Measurements from ENCODE around the gene MDP1.

The MDP1 gene

DNA sequence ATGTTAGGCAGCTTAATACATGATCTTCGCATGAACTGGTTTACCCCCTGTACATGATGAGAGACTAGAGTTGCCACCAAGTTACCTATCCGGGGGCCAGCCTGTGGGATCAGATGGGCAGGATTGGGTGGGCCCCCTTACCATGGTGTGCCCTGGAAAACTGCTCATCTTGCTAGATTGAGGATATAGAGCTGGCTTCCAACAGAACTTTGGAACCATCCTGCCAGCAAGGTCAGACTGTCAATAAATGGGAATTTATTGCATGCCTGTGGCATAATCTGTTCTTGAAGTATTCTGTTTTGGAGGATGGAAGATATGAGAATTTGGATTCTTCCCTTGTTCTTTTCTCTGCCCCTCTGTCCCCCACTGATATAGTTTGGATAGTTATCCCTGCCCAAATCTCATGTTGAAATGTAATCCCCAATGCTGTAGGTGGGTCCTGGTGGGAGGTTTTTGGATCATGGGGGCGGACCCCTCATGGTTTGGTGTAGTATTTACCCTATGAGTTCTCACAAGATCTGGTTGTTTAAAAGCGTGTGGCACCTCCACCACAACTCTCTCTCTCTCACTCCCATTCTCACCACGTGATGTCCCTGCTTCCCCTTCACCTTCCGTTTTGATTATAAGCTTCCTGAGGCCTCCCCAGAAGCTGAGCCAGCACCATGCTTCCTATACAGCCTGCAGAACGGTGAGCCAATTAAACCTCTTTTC, 16.9 kb downstream of the MDP1 start:
- DNase-seq (ENCODE audit: low read depth in 2 of 2) = no peak

DNA sequence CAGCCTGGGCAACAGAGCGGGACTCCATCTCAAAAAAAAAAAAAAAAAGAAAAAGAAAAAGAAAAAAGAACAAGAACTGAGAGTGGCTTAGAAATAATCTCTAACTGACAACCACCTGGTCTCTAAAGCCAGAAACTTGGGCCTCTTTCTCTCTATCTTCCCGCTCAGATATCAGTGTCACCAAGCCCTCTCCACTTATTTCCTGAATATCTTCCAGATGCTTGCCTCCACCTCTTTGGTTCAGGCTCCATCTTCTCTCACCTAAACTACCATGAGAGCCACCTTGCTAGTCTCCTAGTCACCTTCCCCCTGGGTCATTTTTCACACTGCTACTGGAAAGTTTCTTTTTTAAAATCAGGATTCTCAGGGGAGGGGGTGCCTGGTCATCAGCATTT, 18.8 kb downstream of the MDP1 start:
- DNase-seq (ENCODE audit: low read depth in 2 of 2) = no peak

DNA sequence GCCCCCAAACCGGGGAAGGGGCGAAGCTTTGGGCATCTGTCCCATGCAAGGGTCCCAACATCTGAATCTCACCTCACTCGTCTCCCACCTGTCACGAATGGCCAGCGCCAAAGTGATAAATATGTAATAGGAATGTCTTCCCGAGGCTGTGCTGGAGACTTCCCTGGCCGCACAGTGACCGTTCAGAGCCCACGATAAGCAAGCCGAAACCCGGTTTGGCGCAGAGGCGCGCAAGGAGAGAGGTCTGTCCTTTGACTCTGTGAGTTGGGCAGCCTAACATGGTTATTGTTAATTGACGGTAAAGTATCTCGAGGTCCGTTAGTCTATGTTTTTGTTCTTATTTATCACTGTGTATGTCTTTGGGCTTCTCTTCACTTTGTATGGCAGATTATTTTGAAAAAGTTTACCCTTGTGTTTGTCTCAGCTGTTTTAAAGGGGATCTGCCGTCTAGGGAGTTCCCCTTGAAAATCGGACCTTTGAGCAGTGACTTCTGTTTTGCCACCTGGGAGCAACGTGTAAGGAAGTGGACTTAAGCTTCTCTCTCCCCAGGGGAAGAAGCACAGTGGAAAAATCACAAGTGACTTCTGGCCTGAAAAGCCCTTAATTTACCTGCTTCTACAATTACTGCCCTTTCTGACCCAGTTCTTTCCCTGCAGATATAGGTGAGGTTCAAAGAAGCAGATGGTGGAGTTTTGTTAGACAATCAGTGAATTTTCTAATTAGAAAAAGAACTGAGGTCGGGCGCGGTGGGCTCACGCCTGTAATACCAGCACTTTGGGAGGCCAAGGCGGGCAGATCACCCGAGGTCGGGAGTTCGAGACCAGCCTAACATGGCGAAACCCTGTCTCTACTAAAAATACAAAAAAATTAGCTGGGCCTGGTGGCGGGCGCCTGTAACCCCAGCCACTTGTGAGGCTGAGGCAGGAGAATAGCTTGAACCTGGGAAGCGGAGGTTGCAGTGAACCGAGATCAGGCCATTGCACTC, 19.5 kb downstream of the MDP1 start:
- DNase-seq (ENCODE audit: low read depth in 2 of 2) = no peak

DNA sequence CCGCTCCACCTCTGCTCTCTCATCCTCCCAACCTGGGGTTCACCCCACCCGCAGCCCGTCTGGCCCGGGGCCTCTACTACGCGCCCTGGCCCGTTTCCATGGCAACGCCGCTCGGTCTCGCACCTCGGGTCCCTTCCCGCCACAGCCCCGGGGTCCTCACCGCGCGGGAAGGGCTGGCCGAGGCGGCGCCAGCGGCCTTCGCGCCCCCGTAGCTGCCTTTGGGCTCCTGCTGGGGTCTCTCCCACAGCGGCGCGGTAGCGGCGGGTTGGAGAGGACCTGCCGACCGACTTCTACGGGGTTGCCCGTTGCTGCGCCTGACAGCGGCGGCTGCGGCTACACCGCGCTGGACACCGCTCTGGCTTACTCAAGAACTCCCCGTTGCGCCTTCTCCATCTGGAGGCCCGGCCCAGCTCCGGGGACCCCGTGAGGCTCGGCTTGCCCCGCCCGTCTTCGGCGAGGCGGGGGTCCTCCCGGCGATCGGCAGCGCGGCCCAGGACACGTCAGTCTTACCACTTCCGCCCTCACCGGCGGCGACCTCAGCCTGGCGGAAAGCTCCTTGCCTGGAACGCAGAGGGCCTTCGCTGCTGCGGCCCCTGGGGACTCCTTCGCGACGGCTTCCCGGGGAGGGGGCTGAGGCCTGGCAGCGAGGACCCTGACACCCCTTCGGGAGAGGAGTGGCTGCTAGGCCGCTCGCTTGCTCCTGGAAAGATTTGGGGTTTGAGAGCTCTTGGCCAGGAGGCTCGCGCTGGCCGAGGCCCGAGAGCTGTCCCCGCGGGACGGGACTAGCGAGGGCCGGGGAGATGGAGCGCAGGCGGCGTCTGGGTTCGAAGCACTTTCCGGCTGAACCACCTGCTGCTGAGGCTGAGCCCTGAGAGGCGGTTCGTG, 20.4 kb downstream of the MDP1 start, which contains the start of gene TM9SF1:
Gene TM9SF1, minus strand, starts transcription at position 256 of the 885 bp plus-strand sequence. CDS start 422 bp downstream, outside the sequence.
- DNase-seq (ENCODE audit: low read depth in 2 of 2) = peak; percentile 80

DNA sequence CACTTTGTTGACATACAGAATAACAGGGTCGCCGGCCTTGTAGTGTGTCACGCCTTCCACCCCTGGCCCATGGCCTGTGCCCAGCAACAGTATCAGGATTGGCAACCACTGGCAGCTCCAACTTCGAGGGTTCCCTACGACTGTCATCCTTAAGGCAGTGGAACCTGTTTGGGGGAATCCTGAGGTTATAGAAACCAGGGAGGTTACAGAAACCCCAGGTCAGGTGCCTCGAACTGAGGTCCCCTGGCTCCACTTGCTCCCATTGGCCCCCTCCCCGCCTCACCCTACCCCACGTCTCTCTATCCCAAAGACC, 21.0 kb downstream of the MDP1 start:
- no peak for DNase-seq (ENCODE audit: low read depth in 2 of 2)

DNA sequence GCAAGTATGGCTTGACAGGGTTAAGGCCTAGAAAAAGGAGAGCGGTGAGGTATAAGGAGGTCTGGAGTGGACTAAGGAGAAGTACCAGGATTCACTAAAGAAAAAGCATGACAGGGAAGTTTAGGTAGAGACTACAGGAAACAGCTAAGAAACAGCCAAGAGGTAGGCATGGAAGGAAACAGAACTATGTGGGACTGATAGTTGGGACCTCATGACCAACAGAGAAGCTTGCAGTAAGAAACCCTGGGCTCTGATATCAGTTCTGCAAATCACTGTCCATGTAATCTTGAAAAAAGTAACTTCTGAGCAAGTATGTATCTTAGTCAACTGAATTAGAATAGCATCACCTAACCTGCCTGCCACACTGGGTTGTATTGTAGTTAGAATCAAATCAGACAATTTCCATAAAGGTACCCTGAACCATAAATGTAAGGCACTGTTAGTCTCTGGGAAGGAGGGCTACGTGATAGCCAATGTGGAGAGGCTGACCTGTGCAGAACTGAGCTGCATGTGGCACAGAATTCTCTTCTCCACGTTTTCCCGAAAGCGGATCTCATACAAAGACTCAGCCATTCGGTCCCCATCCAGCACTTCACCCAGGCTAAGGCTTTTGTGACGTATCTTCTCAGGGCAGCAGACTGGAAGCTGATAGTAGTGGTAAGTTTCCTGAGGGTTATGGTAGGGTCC, 21.5 kb downstream of the MDP1 start:
- no peak for DNase-seq (ENCODE audit: low read depth in 2 of 2)

DNA sequence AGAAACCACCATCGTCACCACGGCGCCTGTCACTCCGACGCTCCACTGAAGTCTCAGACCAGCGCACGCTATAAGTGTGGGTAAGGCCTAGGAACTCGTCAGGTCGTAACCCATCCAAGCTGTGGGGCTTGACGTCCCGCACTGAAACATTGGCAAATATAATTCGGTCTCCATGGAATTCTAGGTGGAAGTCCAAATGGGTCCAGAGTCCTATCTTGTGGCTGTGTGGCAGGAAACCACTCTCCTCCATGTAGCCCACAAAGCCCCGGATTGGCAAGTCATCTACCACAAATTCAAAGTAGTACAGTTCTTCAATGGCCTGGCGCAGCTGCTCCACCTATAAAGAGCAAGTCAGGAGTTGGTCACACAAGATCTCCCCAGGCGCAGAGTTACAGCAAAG, 22.9 kb downstream of the MDP1 start:
- no peak for DNase-seq (ENCODE audit: low read depth in 2 of 2)

DNA sequence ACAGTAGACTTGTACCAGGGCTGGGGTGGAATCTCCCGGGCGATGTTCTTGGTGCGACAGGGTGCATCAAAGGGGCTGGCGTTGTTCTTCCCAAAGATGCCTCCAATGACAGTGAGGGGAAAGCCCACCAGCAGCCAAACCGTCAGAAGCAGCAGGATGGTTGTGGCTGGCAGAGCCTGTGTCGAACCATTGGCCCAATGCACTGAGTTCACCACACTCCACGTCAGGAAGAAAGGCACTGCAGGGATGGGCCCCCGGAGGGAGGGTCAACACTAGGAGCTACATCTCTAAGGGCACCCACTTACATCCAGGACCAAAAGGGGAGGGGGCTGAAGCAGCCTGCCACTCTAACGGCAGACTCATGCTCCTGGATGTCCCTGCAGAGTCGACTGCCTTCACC, 25.4 kb downstream of the MDP1 start:
- DNase-seq (ENCODE audit: low read depth in 2 of 2) = no peak

DNA sequence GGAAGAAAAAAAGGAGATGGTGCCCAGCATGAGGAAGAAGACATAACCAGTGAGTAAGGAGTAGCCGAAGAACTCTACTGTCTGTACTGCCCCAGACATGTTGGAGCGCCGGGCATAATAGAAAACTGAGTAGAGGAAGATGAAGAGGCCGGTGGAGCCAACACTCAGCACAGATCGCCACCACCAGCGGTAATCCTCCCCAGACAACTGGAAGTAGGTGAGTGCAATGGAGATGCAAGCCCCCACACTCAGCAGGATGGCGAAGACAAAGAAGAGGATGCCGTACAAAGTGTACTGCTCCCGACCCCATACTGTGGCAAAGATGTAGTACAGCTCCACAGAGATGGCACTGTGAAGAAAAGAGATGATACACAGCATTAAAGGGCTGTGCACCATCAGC, 26.4 kb downstream of the MDP1 start:
- DNase-seq (ENCODE audit: low read depth in 2 of 2) = no peak

DNA sequence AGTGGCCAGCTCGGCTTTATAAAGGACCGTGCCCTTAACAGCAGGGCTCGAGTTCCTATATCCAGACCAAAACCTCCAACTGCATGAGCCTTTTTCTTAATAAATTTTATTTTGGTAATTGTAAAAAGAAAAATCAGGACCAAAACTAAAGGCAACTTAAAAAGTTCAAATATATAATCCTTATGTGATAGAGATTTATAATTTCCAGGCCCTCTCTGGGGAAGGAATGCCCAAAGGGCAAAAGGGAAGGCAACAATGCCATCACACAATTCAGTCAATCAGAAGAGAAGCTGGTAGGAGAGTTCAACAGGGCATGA, 26.8 kb downstream of the MDP1 start:
- no peak for DNase-seq (ENCODE audit: low read depth in 2 of 2)

DNA sequence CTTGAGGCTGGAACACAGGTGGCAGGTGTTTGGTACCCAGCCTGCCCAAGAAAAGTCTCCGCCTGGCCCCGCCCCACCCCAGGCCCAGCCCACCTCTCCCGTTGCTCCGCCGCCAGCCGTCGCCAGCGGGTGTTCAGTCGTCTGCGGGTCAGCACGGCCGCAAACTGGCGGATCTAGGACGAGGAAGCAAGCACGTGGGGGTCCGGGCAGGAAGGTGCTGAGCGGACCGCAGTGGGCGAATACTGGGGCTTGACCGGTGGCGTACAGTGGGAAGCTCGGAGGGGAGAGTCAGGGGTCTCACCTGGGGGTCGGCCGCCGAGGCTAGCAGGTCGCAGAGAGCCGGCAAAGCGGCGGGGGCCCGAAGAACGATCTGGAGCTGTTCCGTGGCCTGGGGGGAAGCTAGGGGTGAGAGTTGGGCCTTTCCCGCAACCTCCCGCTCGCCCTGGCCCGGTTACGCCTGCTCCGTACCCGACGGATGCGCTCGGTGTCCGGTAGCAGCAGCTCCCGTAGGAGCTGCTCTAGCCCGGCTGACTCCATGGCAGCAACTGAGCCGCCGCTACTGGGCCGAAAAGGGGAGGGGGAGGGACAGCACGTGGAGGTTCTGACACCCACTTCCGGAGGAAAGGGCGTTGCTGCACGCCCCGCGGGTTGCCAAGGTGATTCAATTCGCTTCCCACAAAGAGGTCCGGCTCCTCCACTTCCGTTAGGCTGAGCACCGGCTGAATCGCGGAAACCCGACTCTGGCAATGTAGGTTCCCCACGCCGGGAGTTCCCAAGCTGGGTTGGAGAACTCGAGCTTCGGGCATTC, 27.4 kb downstream of the MDP1 start, which contains the start of gene IPO4:
Gene IPO4, minus strand, starts transcription at position 566 of the 808 bp plus-strand sequence. Its CDS starts 29 bp downstream, at position 537.
- peak; percentile 92 to 94 for DNase-seq (ENCODE audit: low read depth in 2 of 2)

DNA sequence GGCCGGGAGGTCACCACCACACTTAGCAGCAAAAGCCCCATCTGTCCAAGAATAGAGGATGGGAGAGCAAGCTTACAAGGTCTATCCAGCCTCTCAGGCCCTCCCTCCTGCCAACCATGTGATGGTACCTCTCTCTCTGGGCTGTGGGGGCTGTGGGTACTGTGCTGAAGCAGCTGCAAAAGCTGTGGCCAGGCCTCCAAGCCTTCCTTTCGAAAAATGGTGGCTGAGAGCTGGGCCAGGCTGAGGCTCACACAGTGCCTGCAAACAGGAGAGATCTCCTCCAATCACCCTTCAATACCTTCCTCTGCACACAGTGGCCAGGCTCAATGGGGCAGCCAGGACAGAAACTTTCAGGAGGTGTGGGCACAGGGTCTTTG, 28.3 kb downstream of the MDP1 start:
- DNase-seq (ENCODE audit: low read depth in 2 of 2) = no peak

DNA sequence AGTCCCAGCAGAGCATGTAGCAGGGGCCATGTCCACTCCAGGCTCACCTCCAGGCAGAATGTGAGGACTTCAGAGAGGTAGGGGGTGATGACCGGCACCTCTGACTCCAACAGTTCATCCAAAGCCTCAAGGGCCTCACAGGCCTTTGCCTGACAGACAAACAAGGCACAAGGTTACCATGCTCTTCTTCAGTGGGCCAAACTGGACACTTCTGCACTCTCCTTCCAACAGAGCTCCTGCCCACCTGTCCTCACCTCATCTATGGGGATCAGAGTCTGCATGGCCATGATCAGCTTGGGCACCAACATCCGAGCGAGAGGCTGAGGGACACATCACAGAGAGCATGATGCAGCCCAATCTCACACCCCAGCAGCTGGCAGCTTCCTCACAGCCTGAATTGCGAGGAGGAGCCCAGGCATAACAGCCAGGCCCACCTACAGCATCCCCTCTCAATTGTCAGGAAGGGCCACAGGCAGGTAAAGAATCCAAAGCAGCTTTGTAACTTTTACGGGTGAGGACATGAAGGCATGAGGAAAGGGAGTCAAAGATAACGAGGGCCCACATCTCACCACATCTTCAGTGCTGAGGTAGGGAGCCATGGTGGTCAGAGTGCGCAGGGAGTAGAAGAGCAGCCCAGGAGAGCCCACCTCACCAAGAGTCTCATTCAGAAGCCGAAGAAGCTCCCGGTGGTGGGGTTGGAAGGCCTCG, 28.9 kb downstream of the MDP1 start:
- no peak for DNase-seq (ENCODE audit: low read depth in 2 of 2)

DNA sequence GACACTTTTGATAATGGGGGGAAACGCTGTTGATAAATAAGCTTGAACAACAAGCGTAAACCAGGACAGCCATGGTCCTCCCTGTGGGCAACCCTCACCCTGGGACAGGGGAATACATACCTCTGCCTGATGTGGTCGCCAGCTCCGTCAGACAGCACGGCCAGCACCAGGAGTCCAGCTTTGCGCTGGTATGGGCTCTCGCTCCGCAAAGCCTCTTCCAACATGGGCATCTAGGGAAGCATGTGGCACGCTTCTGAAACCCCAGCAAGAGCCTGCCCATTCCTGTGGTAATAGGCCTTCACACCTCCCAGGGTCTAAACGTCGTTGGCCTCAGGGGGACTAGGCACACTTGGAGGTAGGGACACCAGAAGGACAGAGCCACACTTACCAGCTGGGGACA, 30.1 kb downstream of the MDP1 start:
- DNase-seq (ENCODE audit: low read depth in 2 of 2) = no peak

DNA sequence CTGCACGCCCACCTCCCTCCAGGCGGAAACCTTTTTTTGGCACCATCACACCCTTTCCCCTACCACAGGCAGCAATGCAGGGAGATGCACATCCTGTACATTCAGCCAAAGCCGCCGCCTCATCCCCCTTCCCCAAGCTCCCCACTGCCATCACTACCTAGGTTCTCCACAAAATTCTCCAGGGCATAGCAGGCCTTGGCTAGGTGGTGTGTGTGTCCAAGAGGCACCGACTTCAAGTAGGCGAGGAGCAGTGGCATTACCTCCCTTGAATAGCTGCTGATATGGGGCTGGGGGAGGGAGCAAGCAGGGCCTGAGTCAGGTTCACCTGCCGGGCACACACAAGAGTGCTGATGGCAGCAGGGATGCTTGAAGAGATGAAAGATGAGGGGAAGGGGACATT, 30.8 kb downstream of the MDP1 start:
- no peak for DNase-seq (ENCODE audit: low read depth in 2 of 2)

DNA sequence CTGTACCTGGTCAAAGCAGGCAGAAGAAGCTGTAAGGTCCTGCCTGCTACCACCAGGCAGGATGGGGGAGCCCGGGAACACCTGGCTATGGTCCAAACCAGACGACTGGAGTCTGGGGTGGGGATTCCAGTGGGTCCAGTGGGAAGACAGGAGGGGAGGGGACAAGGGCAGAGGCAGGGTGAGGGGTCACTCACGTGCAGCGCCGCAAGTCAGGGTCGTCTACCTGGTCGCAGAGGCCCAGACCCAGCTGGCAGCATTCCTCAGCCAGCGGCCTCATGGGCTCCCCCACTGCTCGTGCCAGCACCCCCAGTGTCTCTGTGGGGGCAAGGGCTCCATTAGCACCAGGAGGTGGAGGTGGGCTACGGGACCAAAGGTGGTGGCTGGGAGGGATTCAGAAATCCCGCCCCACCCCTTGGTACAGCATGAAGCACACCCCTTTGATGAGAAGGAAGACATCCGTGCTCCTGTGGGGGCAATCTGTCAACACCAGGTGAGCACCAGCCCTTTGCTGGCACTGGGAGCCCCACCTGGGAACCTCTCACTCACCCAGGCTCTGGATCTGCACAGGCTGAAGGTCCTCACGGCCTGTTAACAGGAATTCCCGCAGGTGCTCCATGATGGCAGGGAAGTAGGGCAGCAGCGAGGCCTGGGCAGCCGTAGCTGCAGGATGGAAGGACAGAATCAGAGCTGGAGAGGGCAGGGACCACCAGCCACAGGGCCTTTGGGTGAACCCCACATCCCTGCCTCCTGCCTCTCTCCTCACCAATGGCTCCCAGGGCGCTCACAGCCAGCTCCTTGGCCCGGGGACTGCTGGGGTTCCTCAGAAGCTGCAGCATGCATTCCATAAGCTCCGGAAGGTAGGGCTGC, 31.5 kb downstream of the MDP1 start:
- no peak for DNase-seq (ENCODE audit: low read depth in 2 of 2)

DNA sequence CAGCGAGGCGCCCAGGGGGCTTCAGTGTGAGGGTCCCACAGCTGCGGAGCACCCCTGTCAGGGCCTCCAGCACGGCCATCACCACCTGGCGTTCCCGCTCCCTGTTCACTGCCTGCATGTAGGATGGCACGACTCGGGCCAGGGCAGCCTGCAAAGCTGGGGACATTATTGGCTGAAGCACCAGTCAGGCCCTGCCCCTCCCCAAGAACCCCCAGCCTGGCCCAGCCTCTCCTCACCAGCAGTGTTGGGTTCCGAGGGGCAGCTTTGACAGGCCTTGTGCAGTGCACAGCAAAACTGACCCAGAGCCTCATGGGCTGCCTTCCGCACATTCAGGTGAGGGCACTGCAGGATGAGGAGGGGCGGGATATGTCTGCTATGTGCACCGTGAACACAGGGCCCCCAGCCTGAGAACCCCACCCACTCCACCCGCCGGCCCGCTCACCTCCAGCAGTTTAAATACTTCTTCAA, 32.8 kb downstream of the MDP1 start:
- DNase-seq (ENCODE audit: low read depth in 2 of 2) = no peak

DNA sequence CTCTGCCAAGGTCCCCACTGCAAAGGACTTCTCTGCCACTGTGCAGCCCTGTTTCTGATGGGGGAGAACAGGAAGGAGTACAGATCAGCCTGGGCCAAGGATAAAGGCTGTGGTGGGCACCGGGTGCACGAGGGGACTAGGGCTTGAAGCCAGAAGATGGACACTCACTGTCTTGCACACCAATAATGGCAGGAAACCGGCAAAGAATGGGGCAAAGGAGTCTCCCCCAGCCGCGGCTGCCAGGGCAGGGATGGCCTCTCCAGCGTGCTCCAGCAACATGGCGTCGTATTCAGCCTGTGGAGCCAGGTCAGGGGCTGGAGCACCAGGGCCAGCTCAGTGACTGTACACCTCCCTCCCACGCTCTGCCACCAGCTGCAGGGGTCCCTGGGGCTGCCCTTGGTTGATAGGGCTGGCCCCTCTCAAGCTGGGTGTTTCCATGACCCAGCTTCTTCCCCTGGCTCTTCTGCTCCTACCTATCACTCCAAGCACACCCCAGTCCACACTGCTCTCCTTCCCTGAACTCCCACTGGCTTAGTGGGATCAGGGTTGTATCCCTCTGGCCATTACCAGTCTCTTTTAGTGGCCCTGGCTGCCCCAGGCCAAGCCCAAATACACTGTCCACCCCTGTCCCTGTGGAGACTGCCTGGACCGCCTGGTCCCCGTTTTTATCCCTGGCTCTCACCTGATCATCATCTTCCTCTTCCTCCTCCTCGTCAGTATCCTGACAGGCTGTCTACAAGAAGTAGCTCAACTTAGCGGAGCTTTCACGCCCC, 33.6 kb downstream of the MDP1 start:
- DNase-seq (ENCODE audit: low read depth in 2 of 2) = no peak
